Stimulated activated effector memory CD8-positive, alpha-beta T cell treated with anti-CD3 and anti-CD28 coated beads, Interleukin-12 subunit alpha, Interleukin-12 subunit beta, amount 100 ng/mL, for 72 hours (primary cell): Measurements from ENCODE around the gene BYSL.
A peak's percentile ranks its signal among the peaks of the same experiment; 100 is the strongest.

Experiments
- ATAC-seq: fragments of 150-1000 bp; cut with Tn5 transposase; 2 replicates; pipeline ENCODE4 v1.10.0; 2021
- DNase-seq, 2 donors: peaks; one replicate each; pipeline ENCODE4 v3.0.0; 2021 to 2022; ENCODE audit warnings: low spot score in 2 of 2
- H3K27ac Mint-ChIP-seq: one replicate; pipeline ENCODE4 v1.8.0; 2022; ENCODE audit warnings: mild to moderate bottlenecking, mixed read lengths
- H3K36me3 Mint-ChIP-seq: one replicate; pipeline ENCODE4 v1.8.0; 2022; ENCODE audit warnings: mild to moderate bottlenecking, mixed read lengths
- H3K4me1 Mint-ChIP-seq: one replicate; pipeline ENCODE4 v1.8.0; 2022; ENCODE audit warnings: mixed read lengths
- H3K4me3 Mint-ChIP-seq: one replicate; pipeline ENCODE4 v1.8.0; 2022; ENCODE audit warnings: mild to moderate bottlenecking, mixed read lengths
- H3K9me3 Mint-ChIP-seq: one replicate; pipeline ENCODE4 v1.8.0; 2022; ENCODE audit warnings: mixed read lengths

BYSL gene

GRCh38 chr6:41974281-41974825 is 53.1 kb downstream of the BYSL start:
- H3K27ac Mint-ChIP-seq = peak overlapping the region; percentile 91
- no peak for ATAC-seq
- H3K4me3 Mint-ChIP-seq = no peak overlapping the region
- no peak for DNase-seq
- H3K36me3 Mint-ChIP-seq = peaks cover 7% of the 10 kb centered on the region
- H3K4me1 Mint-ChIP-seq = peaks cover 55% of the 10 kb centered on the region
- no peaks in the 10 kb centered on the region for H3K9me3 Mint-ChIP-seq

GRCh38 chr6:41975276-41975675 is 54.0 kb downstream of the BYSL start:
- DNase-seq (no peak), ATAC-seq (no peak)
- peaks cover 7% of the 10 kb centered on the region for H3K36me3 Mint-ChIP-seq
- H3K4me1 Mint-ChIP-seq = peaks cover 60% of the 10 kb centered on the region
- H3K27ac Mint-ChIP-seq = peak overlapping the region; percentile 91
- H3K9me3 Mint-ChIP-seq = no peaks in the 10 kb centered on the region
- peak overlapping the region; percentile 47 for H3K4me3 Mint-ChIP-seq

GRCh38 chr6:41976794-41977484 is 55.6 kb downstream of the BYSL start:
- ATAC-seq = peak; percentile 98
- peak overlapping the region; percentile 91 for H3K27ac Mint-ChIP-seq
- H3K9me3 Mint-ChIP-seq = no peaks in the 10 kb centered on the region
- peak overlapping the region; percentile 47 for H3K4me3 Mint-ChIP-seq
- peaks cover 54% of the 10 kb centered on the region for H3K4me1 Mint-ChIP-seq
- no peak for DNase-seq
- H3K36me3 Mint-ChIP-seq = peaks cover 7% of the 10 kb centered on the region
